CD4-positive, alpha-beta memory T cell (primary cell): ENCODE measurements around the gene DPH7. TPM values are rescaled to one million over a fixed set of nuclear protein-coding genes. Genes with fewer than 3 reads are reported as not detected.

Experiments
- CTCF ChIA-PET: fragments of 350-600 bp; sonication (Branson Sonifier 250); formaldehyde crosslinking; loops from one replicate; lab custom pipeline; 2021; ENCODE audit warnings: inconsistent platforms; ENCODE audit not compliant: partially characterized antibody; lab: Charles Lee
- POLR2A ChIA-PET: fragments of 350-600 bp; sonication (Branson Sonifier 250); formaldehyde crosslinking; loops from one replicate; lab custom pipeline; 2021; ENCODE audit not compliant: partially characterized antibody; lab: Charles Lee
- DNase-seq, 5 donors: peaks; one replicate each; pipeline versions ENCODE4 v3.0.0 to v3.0.0-alpha.2; 2020 to 2022; ENCODE audit warnings: mixed read lengths in 1 of 5
- H3K27ac ChIP-seq: one replicate; pipeline ENCODE4 v1.7.0; 2013; ENCODE audit warnings: low read depth, low read length
- H3K27me3 ChIP-seq: 2 replicates; pipeline ENCODE4 v1.7.0; 2013; ENCODE audit warnings: mild to moderate bottlenecking, low read length, moderate library complexity; ENCODE audit not compliant: insufficient read depth
- H3K36me3 ChIP-seq: 2 replicates; pipeline ENCODE4 v1.7.0; 2013; ENCODE audit warnings: mild to moderate bottlenecking, low read length, moderate library complexity; ENCODE audit not compliant: insufficient read depth
- H3K4me1 ChIP-seq: 2 replicates; pipeline ENCODE4 v1.7.0; 2013; ENCODE audit warnings: mild to moderate bottlenecking, low read length, moderate library complexity; ENCODE audit not compliant: insufficient read depth
- H3K4me3 ChIP-seq, 2 donors: one replicate each; pipeline ENCODE4 v1.7.0; 2013; ENCODE audit warnings: low read length in 2 of 2, mild to moderate bottlenecking in 1 of 2
- H3K9me3 ChIP-seq, 2 donors: one replicate each; pipeline ENCODE4 v1.7.0; 2013; ENCODE audit warnings: low read length in 2 of 2, control low read depth in 1 of 2; ENCODE audit not compliant: control insufficient read depth in 1 of 2
- H3K27ac Mint-ChIP-seq, 7 donors: one replicate each; pipeline ENCODE4 v1.8.0; 2020 to 2021; ENCODE audit warnings: mixed read lengths in 7 of 7, mild to moderate bottlenecking in 6 of 7, inconsistent platforms in 3 of 7, moderate library complexity in 3 of 7
- H3K27me3 Mint-ChIP-seq, 2 donors: one replicate each; pipeline ENCODE4 v1.8.0; 2020 to 2021; ENCODE audit warnings: mixed read lengths in 2 of 2
- H3K36me3 Mint-ChIP-seq, 2 donors: one replicate each; pipeline ENCODE4 v1.8.0; 2020 to 2021; ENCODE audit warnings: mixed read lengths in 2 of 2, inconsistent platforms in 1 of 2, mild to moderate bottlenecking in 1 of 2
- H3K4me1 Mint-ChIP-seq, 4 donors: one replicate each; pipeline ENCODE4 v1.8.0; 2020 to 2021; ENCODE audit warnings: mixed read lengths in 4 of 4, mild to moderate bottlenecking in 1 of 4
- H3K4me3 Mint-ChIP-seq, 8 donors: one replicate each; pipeline ENCODE4 v1.8.0; 2020 to 2021; ENCODE audit warnings: mixed read lengths in 8 of 8, mild to moderate bottlenecking in 7 of 8, moderate library complexity in 6 of 8, inconsistent platforms in 3 of 8
- H3K9me3 Mint-ChIP-seq, 8 donors: one replicate each; pipeline ENCODE4 v1.8.0; 2020 to 2021; ENCODE audit warnings: mixed read lengths in 8 of 8, mild to moderate bottlenecking in 5 of 8, inconsistent platforms in 3 of 8, moderate library complexity in 1 of 8
- intact Hi-C: fragments of 100-400 bp; cut with micrococcal nuclease; formaldehyde crosslinking; loops from one replicate; pipeline ENCODE4 v1.15.1; 2023
- polyA plus RNA-seq, 2 donors: library from polyadenylated mRNA; unstranded; fragments of 300-500 nt; fragmentation: Illumina TruSeq; gene quantifications; one replicate each; pipeline ENCODE4 v1.2.3, GENCODE V29; 2021
- total RNA-seq, 2 experiments: library from RNA; stranded (reverse); gene quantifications; one replicate each; pipeline ENCODE4 v1.2.3, GENCODE V29; 2021

Gene DPH7
- total and polyA plus RNA-seq, 4 experiments from 2014 or later, result 27.9 to 79.1 (median 53.5) TPM

DNA sequence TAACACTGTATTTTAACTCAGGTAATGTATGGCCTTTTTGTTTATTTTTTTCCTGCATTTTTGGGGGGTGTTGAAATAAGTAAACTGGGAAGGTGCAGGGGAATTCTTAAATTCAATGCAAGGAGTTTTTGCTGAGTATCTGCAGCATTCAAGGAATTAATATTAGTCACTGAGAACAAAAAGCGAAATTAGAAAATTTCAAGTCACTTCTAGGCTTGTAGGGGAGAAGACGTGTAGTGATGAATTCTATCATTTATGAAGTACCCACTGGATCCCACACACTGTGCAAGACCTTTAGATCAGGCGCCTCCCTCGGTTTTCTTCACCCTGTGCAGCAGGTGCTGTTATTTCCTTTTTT lies 41.3 kb upstream of the DPH7 start:
- H3K4me1 ChIP-seq, result peaks cover 47% of the 10 kb centered on the region

DNA sequence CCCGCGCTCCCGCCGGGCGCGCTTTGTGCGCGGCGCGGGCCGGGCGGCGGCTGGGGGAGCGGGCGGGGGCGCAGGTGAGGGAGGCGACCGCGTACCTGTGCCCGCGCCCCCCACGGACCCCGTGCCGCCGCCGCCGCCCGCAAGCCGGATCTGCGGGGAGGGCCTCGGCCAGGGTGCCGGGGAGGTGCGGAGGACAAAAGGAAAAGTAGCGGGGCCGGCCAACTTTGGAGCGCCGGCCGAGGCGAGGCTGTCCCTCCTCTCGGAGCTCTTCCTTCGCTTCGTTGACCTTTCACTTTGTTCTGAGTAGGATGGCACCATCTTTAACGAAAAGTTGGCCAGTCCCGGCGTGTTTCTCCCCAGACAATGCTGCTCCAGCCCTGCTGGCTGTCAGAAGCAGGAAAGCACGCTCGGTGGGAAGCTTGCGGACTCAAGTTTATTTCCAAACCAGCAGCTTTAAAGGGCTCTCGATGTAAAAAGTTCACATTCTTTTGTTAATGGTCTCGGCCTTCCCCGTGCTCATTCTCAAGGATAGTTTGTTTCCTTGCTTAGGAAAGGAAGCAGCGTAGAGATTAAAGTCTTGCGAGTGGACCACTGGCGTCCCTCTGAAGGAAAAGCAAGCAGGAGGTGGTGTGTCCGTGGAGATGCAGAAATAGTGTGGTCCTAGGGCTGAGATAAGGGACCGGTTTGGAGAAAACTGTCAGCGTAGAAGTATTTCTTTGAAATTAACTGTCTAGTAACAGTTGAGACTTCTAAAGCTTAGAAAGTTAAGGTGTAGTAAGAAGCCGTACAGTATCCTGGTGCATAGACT lies 40.7 kb upstream of the DPH7 start:
- intact Hi-C loops, result no loop called here

More for the DNA sequence above, 41.3 kb upstream of the DPH7 start:
- peaks cover 28 to 62% (median 42%) of the 10 kb centered on the region in 4 donors for H3K4me1 Mint-ChIP-seq
- DNase-seq, result no peak
- Histone ChIP-seq H3K36me3 (peaks cover 3% of the 10 kb centered on the region), H3K27me3 (no peaks in the 10 kb centered on the region), H3K9me3 (no peaks in the 10 kb centered on the region), H3K4me3 (peak overlapping the region; percentile 80 to 92), H3K27ac (peak overlapping the region; percentile 52)
- ChIA-PET CTCF (interaction anchor here (0.6 to 1.3 kb wide), 3 partner anchors 8 to 20 kb away, joined by 3 to 6 read pairs (median 5); no protein-coding TSS in a partner anchor), POLR2A (interaction anchor here (1.2 to 2.6 kb wide), 5 partner anchors 8 to 69 kb away, joined by 3 to 26 read pairs (median 21); partner anchors contain the start of genes DPH7, MRPL41 and PNPLA7)
- H3K9me3 Mint-ChIP-seq, result no peaks in the 10 kb centered on the region
- no peaks in the 10 kb centered on the region for H3K27me3 Mint-ChIP-seq
- H3K36me3 Mint-ChIP-seq, result peaks cover 0 to 15% of the 10 kb centered on the region in 2 donors
- H3K4me3 Mint-ChIP-seq, result peak overlapping the region; percentile 81 to 94 (median 90)
- H3K27ac Mint-ChIP-seq, result peak overlapping the region; percentile 84 to 94 (median 93)
- intact Hi-C loops, result no loop called here

DNA sequence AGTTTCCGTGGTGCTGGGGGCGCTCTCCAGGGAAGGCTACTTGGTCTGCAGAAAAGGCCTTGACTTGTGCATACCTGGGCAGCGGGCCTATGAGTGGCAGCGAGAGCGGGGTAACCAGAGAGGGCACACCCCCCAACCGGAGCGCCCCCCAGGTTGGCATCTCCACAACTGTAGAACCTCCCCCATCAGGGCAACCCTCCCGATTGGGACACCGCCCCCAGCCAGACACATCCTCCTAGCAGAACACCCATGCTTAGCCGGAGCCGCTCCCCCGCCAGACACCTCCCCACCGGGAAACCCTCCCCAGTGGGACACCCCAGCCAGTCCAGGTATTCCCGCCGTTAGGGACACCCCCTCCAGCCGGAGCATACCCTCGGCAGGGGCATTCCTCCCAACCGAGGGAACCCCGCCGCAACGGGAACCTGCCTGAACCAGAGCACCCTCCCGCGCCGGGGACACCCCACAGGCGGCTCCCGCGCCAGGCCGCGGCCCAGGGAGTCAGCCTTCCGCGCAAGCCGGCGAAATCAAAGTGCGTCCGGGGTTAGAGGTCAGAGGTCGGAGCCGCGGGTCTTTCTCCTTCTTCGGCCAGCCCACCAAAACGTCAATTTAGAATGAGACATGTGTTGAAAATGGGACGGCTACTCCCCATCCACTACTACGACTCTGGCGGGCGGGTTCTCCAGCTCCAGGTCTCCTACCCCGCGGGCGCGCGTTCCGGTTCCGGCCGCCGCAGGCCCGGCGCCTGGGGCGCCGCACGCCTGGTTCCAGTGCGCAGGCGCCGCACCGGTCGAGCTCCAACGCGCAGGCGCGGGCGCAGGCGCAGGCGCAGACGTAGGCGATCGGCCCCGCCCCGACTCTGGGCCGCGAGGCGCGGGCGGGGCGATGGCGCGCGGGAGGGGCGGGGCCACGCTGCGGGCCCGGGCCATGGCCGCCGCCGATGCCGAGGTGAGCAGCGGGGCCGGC lies 39.7 kb upstream of the DPH7 start, which contains the start of gene EHMT1:
Gene EHMT1 (plus strand): TSS at position 901 of the 963 bp plus-strand sequence. CDS start 24 bp downstream, at position 925.
- DNase-seq, result peak; percentile 84 to 97 (median 94)
- Mint-ChIP-seq H3K36me3 (peaks cover 0 to 19% of the 10 kb centered on the region in 2 donors), H3K9me3 (no peaks in the 10 kb centered on the region), H3K4me1 (peaks cover 26 to 52% (median 38%) of the 10 kb centered on the region in 4 donors), H3K4me3 (peak within 1 kb of the TSS; percentile 88 to 94 (median 91)), H3K27ac (peak within 1 kb of the TSS; percentile 90 to 98 (median 96)), H3K27me3 (no peaks in the 10 kb centered on the region)
- no peaks in the 10 kb centered on the region for H3K27me3 ChIP-seq
- no peaks in the 10 kb centered on the region for H3K9me3 ChIP-seq
- H3K4me3 ChIP-seq, result peak within 1 kb of the TSS; percentile 92 to 97
- intact Hi-C loops, result loop anchor here (1.0 kb wide), 2 partner anchors 13 to 28 kb away; partner anchors contain the start of genes ARRDC1 and ZMYND19
- H3K27ac ChIP-seq, result peak within 1 kb of the TSS; percentile 88
- peaks cover 14% of the 10 kb centered on the region for H3K36me3 ChIP-seq
- ChIA-PET CTCF (no interaction called here), POLR2A (interaction anchor here (0.9 to 2.6 kb wide), 13 partner anchors 8 to 67 kb away, joined by 3 to 26 read pairs (median 6); partner anchors contain the start of genes ARRDC1, DPH7, MRPL41 and PNPLA7)
- H3K4me1 ChIP-seq, result peaks cover 44% of the 10 kb centered on the region

More for the DNA sequence above, 40.7 kb upstream of the DPH7 start:
- Histone ChIP-seq H3K4me1 (peaks cover 44% of the 10 kb centered on the region), H3K36me3 (peaks cover 5% of the 10 kb centered on the region), H3K27me3 (no peaks in the 10 kb centered on the region), H3K27ac (peak overlapping the region; percentile 52), H3K4me3 (peak overlapping the region; percentile 80 to 92), H3K9me3 (no peaks in the 10 kb centered on the region)
- peaks cover 0 to 17% of the 10 kb centered on the region in 2 donors for H3K36me3 Mint-ChIP-seq
- H3K4me1 Mint-ChIP-seq, result peaks cover 28 to 56% (median 41%) of the 10 kb centered on the region in 4 donors
- CTCF ChIA-PET, result interaction anchor here (0.6 to 1.1 kb wide), 2 partner anchors 9 to 19 kb away, joined by 3 to 5 read pairs; no protein-coding TSS in a partner anchor
- peak overlapping the region; percentile 81 to 94 (median 90) for H3K4me3 Mint-ChIP-seq
- peak overlapping the region; percentile 84 to 94 (median 93) for H3K27ac Mint-ChIP-seq
- POLR2A ChIA-PET, result interaction anchor here (0.9 to 2.6 kb wide), 14 partner anchors 8 to 68 kb away, joined by 3 to 26 read pairs (median 6); partner anchors contain the start of genes ARRDC1, DPH7, MRPL41 and PNPLA7
- peak; percentile 29 to 61 (median 32) for DNase-seq
- no peaks in the 10 kb centered on the region for H3K27me3 Mint-ChIP-seq
- no peaks in the 10 kb centered on the region for H3K9me3 Mint-ChIP-seq

DNA sequence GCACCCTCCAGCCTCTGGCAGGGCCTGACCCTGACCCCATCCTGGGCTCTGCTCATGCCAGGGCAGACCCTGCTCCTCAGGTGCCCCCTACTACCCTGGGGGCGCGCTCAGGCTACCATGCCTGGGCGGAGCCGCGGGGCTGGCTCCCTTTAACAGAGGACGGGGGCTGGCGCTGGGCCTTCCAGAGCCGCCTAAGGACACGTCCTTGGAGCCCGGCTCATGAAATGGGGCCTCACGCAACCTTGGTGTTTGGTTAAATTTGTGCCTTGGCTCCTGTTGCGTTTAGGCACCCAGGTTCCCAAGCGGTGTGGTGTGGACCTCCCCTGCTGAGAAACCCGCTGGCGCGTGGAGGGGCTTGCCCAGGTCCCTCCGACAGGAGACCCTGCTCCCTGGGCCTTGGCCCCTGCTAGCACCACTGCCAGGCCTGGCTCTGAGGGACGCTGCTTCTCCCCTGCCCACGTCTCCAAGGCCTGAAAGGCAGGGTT lies 36.7 kb upstream of the DPH7 start:
- Mint-ChIP-seq H3K4me1 (peaks cover 19 to 53% (median 36%) of the 10 kb centered on the region in 4 donors), H3K9me3 (no peaks in the 10 kb centered on the region), H3K27me3 (no peaks in the 10 kb centered on the region), H3K27ac (no peak overlapping the region), H3K4me3 (no peak overlapping the region), H3K36me3 (peaks cover 0 to 16% of the 10 kb centered on the region in 2 donors)
- POLR2A ChIA-PET, result no interaction called here
- Histone ChIP-seq H3K27ac (no peak overlapping the region), H3K27me3 (no peaks in the 10 kb centered on the region), H3K4me3 (no peak overlapping the region), H3K4me1 (peaks cover 45% of the 10 kb centered on the region), H3K9me3 (no peaks in the 10 kb centered on the region), H3K36me3 (peaks cover 14% of the 10 kb centered on the region)
- CTCF ChIA-PET, result no interaction called here
- intact Hi-C loops, result no loop called here
- DNase-seq, result no peak

DNA sequence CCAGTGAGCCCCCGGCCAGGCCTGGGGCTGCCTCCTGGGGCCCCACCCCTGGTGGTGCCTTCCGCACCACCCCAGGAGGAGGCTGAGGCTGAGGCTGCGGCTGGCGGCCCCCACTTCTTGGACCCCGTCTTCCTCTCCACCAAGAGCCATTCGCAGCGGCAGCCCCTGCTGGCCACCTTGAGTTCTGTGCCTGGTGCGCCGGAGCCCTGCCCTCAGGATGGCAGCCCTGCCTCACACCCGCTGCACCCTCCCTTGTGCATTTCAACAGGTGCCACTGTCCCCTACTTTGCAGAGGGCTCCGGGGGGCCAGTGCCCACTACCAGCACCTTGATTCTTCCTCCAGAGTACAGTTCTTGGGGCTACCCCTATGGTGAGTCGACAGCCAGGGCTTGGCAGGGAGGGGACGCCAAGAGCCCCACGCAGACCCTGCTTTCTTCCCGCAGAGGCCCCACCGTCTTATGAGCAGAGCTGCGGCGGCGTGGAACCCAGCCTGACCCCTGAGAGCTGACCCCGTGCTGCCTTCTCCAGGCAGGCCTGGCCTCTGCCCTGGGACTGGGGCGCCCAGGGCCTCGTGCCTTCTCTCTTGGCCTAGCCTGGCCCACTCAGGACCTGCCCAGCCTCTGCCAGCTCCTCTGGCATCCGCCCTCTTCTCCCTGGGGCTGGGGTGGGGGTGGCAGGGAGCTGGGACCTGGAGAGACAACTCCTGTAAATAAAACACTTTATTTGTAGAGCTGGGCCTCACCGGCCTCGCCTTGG lies 36.1 kb upstream of the DPH7 start:
- H3K9me3 ChIP-seq, result no peaks in the 10 kb centered on the region
- intact Hi-C loops, result no loop called here
- Mint-ChIP-seq H3K36me3 (peaks cover 0 to 16% of the 10 kb centered on the region in 2 donors), H3K27me3 (no peaks in the 10 kb centered on the region), H3K4me1 (peaks cover 15 to 47% (median 31%) of the 10 kb centered on the region in 4 donors), H3K9me3 (no peaks in the 10 kb centered on the region), H3K4me3 (no peak overlapping the region), H3K27ac (no peak overlapping the region)
- peaks cover 39% of the 10 kb centered on the region for H3K4me1 ChIP-seq
- no peak overlapping the region for H3K27ac ChIP-seq
- H3K27me3 ChIP-seq, result no peaks in the 10 kb centered on the region
- no peak overlapping the region for H3K4me3 ChIP-seq
- DNase-seq, result no peak
- ChIA-PET POLR2A (no interaction called here), CTCF (no interaction called here)
- H3K36me3 ChIP-seq, result peaks cover 14% of the 10 kb centered on the region
